Astrocyte (in vitro differentiated cells and primary cell): ENCODE data around the gene TACSTD2.

Experiments
- CTCF ChIP-seq: IDR thresholded peaks from 2 replicates; pipeline ENCODE4 v1.5.1; 2011; ENCODE audit warnings: low read depth, mild to moderate bottlenecking, inconsistent platforms, low read length, moderate library complexity; ENCODE audit not compliant: insufficient read depth
- EZH2 ChIP-seq: IDR thresholded peaks from 2 replicates; pipeline ENCODE4 v1.6.1; 2012; ENCODE audit warnings: mild to moderate bottlenecking, low read length, inconsistent platforms; ENCODE audit not compliant: insufficient read depth

- TF ChIP-seq CTCF (no peak), EZH2 (no peak)
Measured at GRCh38 chr1:58548371-58548770, 28.7 kb downstream of the TACSTD2 start.
